Hepatocyte (in vitro differentiated cells): ENCODE results near the gene PHKG1. TPM values are rescaled to one million over a fixed set of nuclear protein-coding genes. Genes with fewer than 3 reads are reported as not detected.

Experiments
- DNase-seq: peaks from one replicate; pipeline ENCODE4 v3.0.0-alpha.2; 2016; ENCODE audit warnings: low spot score
- H2AFZ ChIP-seq: fragments of 200-600 bp; sonication (generic); 2 replicates; pipeline ENCODE4 v1.6.0; 2016; ENCODE audit warnings: antibody characterized with exemption, mild to moderate bottlenecking
- H3K27ac ChIP-seq: fragments of 200-600 bp; sonication (generic); 2 replicates; pipeline ENCODE4 v1.5.1; 2016; ENCODE audit warnings: mild to moderate bottlenecking
- H3K27me3 ChIP-seq: fragments of 200-600 bp; sonication (generic); 2 replicates; pipeline ENCODE4 v1.6.1; 2016
- H3K36me3 ChIP-seq: fragments of 200-600 bp; sonication (generic); replicated peaks from 2 replicates; pipeline ENCODE4 v1.5.1; 2016; ENCODE audit warnings: low read depth; ENCODE audit not compliant: insufficient read depth
- H3K4me1 ChIP-seq: fragments of 200-600 bp; sonication (generic); 2 replicates; pipeline ENCODE4 v1.5.1; 2016; ENCODE audit warnings: mild to moderate bottlenecking, moderate library complexity; ENCODE audit not compliant: insufficient read depth
- H3K4me2 ChIP-seq: fragments of 200-600 bp; sonication (generic); 2 replicates; pipeline ENCODE4 v1.6.0; 2016
- H3K4me3 ChIP-seq: fragments of 200-600 bp; sonication (generic); 2 replicates; pipeline ENCODE4 v1.5.1; 2016; ENCODE audit warnings: mild to moderate bottlenecking
- H3K79me2 ChIP-seq: fragments of 200-600 bp; sonication (generic); 2 replicates; pipeline ENCODE4 v1.6.0; 2017; ENCODE audit warnings: mild to moderate bottlenecking
- H3K9me2 ChIP-seq: fragments of 200-600 bp; sonication (generic); replicated peaks from 2 replicates; pipeline ENCODE4 v1.6.0; 2017; ENCODE audit warnings: mild to moderate bottlenecking; ENCODE audit not compliant: insufficient read depth
- H3K9me3 ChIP-seq: fragments of 200-600 bp; sonication (generic); 2 replicates; pipeline ENCODE4 v1.5.1; 2016; ENCODE audit warnings: low read depth, mild to moderate bottlenecking
- H4K20me1 ChIP-seq: fragments of 200-600 bp; sonication (generic); 2 replicates; pipeline ENCODE4 v1.6.0; 2016; ENCODE audit warnings: mild to moderate bottlenecking; ENCODE audit not compliant: insufficient read depth, poor library complexity, severe bottlenecking
- CTCF ChIP-seq: fragments of 200-600 bp; sonication (generic); IDR thresholded peaks from 2 replicates; pipeline ENCODE4 v1.5.1; 2016; ENCODE audit warnings: antibody characterized with exemption, mild to moderate bottlenecking; ENCODE audit not compliant: poor library complexity
- EZH2 ChIP-seq: fragments of 200-600 bp; sonication (generic); IDR thresholded peaks from 2 replicates; pipeline ENCODE4 v1.6.1; 2016; ENCODE audit warnings: antibody characterized with exemption, mild to moderate bottlenecking, borderline replicate concordance
- EZH2phosphoT487 ChIP-seq: fragments of 200-600 bp; sonication (generic); IDR thresholded peaks from one replicate; pipeline ENCODE4 v1.6.1; 2018; ENCODE audit warnings: antibody characterized with exemption, mild to moderate bottlenecking, low read depth, moderate library complexity; ENCODE audit not compliant: unreplicated experiment, severe bottlenecking
- WGBS: methylation state at CpG from one replicate; pipeline ENCODE4 v1.1.6; 2016; ENCODE audit warnings: low lambda C conversion rate; ENCODE audit errors: missing lambda C conversion rate; 5-methylcytosine and 5-hydroxymethylcytosine counted together
- polyA plus RNA-seq: library from polyadenylated mRNA; unstranded; fragments of >200 nt; fragmentation: Nextera tagmentation; extraction: Ambion mirVana; gene quantifications from 2 replicates; pipeline ENCODE4 v1.2.1, GENCODE V29; 2016
- total RNA-seq: library from RNA; depleted of rRNA; stranded (reverse); fragments of >200 nt; gene quantifications from 2 replicates; pipeline ENCODE4 v1.2.3, GENCODE V29; 2014

PHKG1 gene
- total and polyA plus RNA-seq, 2 experiments from 2014 or later, result 0.13 TPM; not detected in 1

DNA sequence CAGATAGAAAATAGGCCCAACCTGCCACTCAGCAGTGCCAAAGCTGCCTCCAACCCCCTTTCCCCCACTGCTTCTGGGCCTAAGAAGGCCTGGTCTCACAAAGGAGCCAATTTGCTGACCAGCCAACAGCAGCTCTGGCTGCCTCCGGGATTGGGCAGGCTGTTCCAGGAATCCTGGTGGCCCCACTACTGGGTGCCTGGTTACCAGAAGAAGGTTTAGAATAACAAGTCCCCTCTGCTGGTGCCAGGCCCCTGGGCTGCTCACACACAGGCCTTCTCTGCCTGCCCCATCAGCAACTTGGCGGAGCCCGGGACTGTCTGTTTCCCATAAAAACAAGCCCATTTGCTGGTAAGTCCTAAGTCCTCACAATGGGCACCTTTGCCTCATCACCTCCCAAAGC, 1.2 kb downstream of the PHKG1 start:
- Histone ChIP-seq H3K36me3 (no peaks in the 10 kb centered on the region), H3K79me2 (no peaks in the 10 kb centered on the region), H3K4me3 (no peak overlapping the region), H3K4me1 (no peaks in the 10 kb centered on the region), H3K27me3 (no peaks in the 10 kb centered on the region), H3K4me2 (no peak overlapping the region), H3K27ac (no peak overlapping the region), H3K9me2 (no peaks in the 10 kb centered on the region), H4K20me1 (no peaks in the 10 kb centered on the region), H2AFZ (no peak overlapping the region), H3K9me3 (no peaks in the 10 kb centered on the region)
- 95% methylated on average over 3 of the region's 3 CpGs for WGBS
- no peak for DNase-seq
- TF ChIP-seq EZH2phosphoT487 (no peak), CTCF (no peak), EZH2 (no peak)

GRCh38 chr7:56087445-56087844, 5.3 kb downstream of the PHKG1 start:
- WGBS, result 96% methylated on average over 16 of the region's 16 CpGs
- Histone ChIP-seq H3K9me3 (no peaks in the 10 kb centered on the region), H3K4me2 (no peak overlapping the region), H3K79me2 (no peaks in the 10 kb centered on the region), H4K20me1 (no peaks in the 10 kb centered on the region), H3K27me3 (no peaks in the 10 kb centered on the region), H3K36me3 (no peaks in the 10 kb centered on the region), H3K9me2 (no peaks in the 10 kb centered on the region), H3K4me1 (no peaks in the 10 kb centered on the region), H2AFZ (no peak overlapping the region), H3K27ac (no peak overlapping the region), H3K4me3 (no peak overlapping the region)
- no peak for DNase-seq
- TF ChIP-seq EZH2phosphoT487 (no peak), EZH2 (no peak), CTCF (no peak)

GRCh38 chr7:56086761-56087160, 6.0 kb downstream of the PHKG1 start:
- no peak for DNase-seq

More at GRCh38 chr7:56086761-56087160, 6.0 kb downstream of the PHKG1 start:
- H3K9me2 ChIP-seq, result no peaks in the 10 kb centered on the region
- no peak overlapping the region for H2AFZ ChIP-seq
- H3K4me3 ChIP-seq, result no peak overlapping the region
- no peak overlapping the region for H3K4me2 ChIP-seq
- no peak overlapping the region for H3K27ac ChIP-seq
- H4K20me1 ChIP-seq, result no peaks in the 10 kb centered on the region
- no peaks in the 10 kb centered on the region for H3K4me1 ChIP-seq
- no peaks in the 10 kb centered on the region for H3K9me3 ChIP-seq
- no peaks in the 10 kb centered on the region for H3K36me3 ChIP-seq
- H3K27me3 ChIP-seq, result no peaks in the 10 kb centered on the region
- 97% methylated on average over 7 of the region's 7 CpGs for WGBS
- TF ChIP-seq EZH2 (no peak), EZH2phosphoT487 (no peak), CTCF (no peak)
- H3K79me2 ChIP-seq, result no peaks in the 10 kb centered on the region
